ENCODE measurements around the gene SND1. TPM values are rescaled to one million over a fixed set of nuclear protein-coding genes. Genes with fewer than 3 reads are reported as not detected.

Gene SND1
- total and polyA plus RNA-seq, 4 donors = 59.4 to 214 (median 84.1) TPM

- TF ChIP-seq ZBTB33 (IDR thresholded peaks at IDR 0.05) (no peak), HNF4A (conservative IDR thresholded peaks at IDR 0.05) (no peak), FOXA2 (IDR thresholded peaks at IDR 0.05) (no peak), NR2F2 (IDR thresholded peaks at IDR 0.05) (no peak), GABPA (IDR thresholded peaks at IDR 0.05 in 1 of 2, conservative IDR thresholded peaks at IDR 0.05 in 1 of 2) (no peak), FOXA1 (IDR thresholded peaks at IDR 0.05) (no peak), RAD21 (IDR thresholded peaks at IDR 0.05) (no peak), JUND (IDR thresholded peaks at IDR 0.05) (no peak), YY1 (IDR thresholded peaks at IDR 0.05) (no peak), RXRA (IDR thresholded peaks at IDR 0.05) (no peak), SP1 (IDR thresholded peaks at IDR 0.05) (no peak), MAX (IDR thresholded peaks at IDR 0.05) (no peak), HNF4G (IDR thresholded peaks at IDR 0.05) (no peak), TAF1 (conservative IDR thresholded peaks at IDR 0.05) (no peak), EGR1 (IDR thresholded peaks at IDR 0.05; ENCODE audit: low read depth in 2 of 2) (no peak)
- TF ChIP-seq, protein P1, sequence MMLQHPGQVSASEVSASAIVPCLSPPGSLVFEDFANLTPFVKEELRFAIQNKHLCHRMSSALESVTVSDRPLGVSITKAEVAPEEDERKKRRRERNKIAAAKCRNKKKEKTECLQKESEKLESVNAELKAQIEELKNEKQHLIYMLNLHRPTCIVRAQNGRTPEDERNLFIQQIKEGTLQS (IDR thresholded peaks at IDR 0.05) = no peak
- TF ChIP-seq, protein P2, sequence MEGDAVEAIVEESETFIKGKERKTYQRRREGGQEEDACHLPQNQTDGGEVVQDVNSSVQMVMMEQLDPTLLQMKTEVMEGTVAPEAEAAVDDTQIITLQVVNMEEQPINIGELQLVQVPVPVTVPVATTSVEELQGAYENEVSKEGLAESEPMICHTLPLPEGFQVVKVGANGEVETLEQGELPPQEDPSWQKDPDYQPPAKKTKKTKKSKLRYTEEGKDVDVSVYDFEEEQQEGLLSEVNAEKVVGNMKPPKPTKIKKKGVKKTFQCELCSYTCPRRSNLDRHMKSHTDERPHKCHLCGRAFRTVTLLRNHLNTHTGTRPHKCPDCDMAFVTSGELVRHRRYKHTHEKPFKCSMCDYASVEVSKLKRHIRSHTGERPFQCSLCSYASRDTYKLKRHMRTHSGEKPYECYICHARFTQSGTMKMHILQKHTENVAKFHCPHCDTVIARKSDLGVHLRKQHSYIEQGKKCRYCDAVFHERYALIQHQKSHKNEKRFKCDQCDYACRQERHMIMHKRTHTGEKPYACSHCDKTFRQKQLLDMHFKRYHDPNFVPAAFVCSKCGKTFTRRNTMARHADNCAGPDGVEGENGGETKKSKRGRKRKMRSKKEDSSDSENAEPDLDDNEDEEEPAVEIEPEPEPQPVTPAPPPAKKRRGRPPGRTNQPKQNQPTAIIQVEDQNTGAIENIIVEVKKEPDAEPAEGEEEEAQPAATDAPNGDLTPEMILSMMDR (IDR thresholded peaks at IDR 0.05; ENCODE audit: low read depth, low read length, missing input control) = no peak
- TF ChIP-seq, protein P3, sequence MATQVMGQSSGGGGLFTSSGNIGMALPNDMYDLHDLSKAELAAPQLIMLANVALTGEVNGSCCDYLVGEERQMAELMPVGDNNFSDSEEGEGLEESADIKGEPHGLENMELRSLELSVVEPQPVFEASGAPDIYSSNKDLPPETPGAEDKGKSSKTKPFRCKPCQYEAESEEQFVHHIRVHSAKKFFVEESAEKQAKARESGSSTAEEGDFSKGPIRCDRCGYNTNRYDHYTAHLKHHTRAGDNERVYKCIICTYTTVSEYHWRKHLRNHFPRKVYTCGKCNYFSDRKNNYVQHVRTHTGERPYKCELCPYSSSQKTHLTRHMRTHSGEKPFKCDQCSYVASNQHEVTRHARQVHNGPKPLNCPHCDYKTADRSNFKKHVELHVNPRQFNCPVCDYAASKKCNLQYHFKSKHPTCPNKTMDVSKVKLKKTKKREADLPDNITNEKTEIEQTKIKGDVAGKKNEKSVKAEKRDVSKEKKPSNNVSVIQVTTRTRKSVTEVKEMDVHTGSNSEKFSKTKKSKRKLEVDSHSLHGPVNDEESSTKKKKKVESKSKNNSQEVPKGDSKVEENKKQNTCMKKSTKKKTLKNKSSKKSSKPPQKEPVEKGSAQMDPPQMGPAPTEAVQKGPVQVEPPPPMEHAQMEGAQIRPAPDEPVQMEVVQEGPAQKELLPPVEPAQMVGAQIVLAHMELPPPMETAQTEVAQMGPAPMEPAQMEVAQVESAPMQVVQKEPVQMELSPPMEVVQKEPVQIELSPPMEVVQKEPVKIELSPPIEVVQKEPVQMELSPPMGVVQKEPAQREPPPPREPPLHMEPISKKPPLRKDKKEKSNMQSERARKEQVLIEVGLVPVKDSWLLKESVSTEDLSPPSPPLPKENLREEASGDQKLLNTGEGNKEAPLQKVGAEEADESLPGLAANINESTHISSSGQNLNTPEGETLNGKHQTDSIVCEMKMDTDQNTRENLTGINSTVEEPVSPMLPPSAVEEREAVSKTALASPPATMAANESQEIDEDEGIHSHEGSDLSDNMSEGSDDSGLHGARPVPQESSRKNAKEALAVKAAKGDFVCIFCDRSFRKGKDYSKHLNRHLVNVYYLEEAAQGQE (IDR thresholded peaks at IDR 0.05) = no peak
- H3K36me3 ChIP-seq (ENCODE audit: control insufficient read depth in 4 of 4, insufficient read depth in 3 of 4, low read depth in 1 of 4, low read length in 3 of 4) = peaks cover 23 to 87% (median 77%) of the 10 kb centered on the region in 4 donors
- H3K9ac ChIP-seq (ENCODE audit: low read depth in 1 of 2, low read length in 2 of 2) = no peak overlapping the region
- no peak overlapping the region for H3K27ac ChIP-seq (ENCODE audit: low read depth in 1 of 2, low read length in 2 of 2)
- no peaks in the 10 kb centered on the region for H3K4me1 ChIP-seq (ENCODE audit: control insufficient read depth in 4 of 4, insufficient read depth in 4 of 4, low read length in 3 of 4)
- no peaks in the 10 kb centered on the region for H3K27me3 ChIP-seq (ENCODE audit: control insufficient read depth in 4 of 4, insufficient read depth in 4 of 4, low read length in 3 of 4)
- no peak overlapping the region for H3K4me3 ChIP-seq (ENCODE audit: low read depth in 1 of 3, low read length in 3 of 3)
- H3K9me3 ChIP-seq (ENCODE audit: control insufficient read depth in 4 of 4, low read length in 3 of 4) = no peaks in the 10 kb centered on the region
- DNase-seq (ENCODE audit: low spot score) = no peak
- WGBS = 94% methylated on average over 7 of the region's 7 CpGs
Observed at GRCh38 chr7:127702938-127703337, 50.9 kb downstream of the SND1 start.

Data from liver (tissue), 9 donors.